ENCODE results near the gene SSTR1.
"Not testable (repeated sequence)": the region's sequence is repeated elsewhere in the genome, so short reads cannot be mapped to it uniquely, and the experiment has no call there.

Gene SSTR1, protein sequence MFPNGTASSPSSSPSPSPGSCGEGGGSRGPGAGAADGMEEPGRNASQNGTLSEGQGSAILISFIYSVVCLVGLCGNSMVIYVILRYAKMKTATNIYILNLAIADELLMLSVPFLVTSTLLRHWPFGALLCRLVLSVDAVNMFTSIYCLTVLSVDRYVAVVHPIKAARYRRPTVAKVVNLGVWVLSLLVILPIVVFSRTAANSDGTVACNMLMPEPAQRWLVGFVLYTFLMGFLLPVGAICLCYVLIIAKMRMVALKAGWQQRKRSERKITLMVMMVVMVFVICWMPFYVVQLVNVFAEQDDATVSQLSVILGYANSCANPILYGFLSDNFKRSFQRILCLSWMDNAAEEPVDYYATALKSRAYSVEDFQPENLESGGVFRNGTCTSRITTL

DNA sequence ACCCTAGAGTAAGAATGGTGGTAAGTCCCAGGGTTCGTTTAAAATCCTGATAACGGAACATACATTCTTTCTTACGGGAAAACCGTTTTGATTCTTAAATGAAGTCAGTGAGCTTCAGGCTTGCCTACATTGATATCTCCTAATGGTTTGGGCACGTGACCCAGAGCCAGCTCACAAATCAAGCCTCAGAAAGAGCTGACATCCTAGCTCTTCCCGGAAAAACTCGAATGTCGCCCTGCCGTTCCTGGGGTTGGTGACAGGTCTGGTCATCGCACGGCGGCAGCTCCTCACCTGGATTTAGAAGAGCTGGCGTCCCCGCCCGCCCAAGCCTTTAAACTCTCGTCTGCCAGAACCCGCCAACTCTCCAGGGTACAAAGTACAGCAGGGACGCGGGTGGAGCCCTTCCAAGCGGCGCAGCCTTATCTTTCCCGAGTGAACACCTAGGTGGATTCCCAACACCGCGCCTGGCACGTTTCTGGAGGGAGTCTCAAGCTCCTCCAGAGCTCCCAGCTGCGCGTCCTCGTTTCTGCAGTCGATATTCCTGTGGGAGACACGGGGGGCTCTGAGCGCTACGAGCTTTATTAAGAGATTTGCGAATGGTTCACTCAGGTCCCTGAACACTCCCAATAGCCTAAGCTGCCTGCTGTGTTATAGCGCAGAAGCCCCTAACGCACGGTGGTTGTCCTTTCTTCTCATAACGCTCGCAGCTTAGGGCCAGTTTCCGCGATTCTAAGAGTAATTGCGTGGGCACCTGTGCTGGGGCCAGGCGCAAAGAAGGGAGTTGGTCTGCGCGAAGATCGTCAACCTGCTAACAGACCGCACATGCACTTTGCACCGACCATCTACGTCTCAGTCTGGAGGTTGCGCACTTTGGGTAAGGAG lies at the start of gene SSTR1:
SSTR1 (plus strand) TSS at position 169 of the 882 bp plus-strand sequence. CDS start 1,486 bp downstream, outside the sequence.
- no peak for DNase-seq

DNA sequence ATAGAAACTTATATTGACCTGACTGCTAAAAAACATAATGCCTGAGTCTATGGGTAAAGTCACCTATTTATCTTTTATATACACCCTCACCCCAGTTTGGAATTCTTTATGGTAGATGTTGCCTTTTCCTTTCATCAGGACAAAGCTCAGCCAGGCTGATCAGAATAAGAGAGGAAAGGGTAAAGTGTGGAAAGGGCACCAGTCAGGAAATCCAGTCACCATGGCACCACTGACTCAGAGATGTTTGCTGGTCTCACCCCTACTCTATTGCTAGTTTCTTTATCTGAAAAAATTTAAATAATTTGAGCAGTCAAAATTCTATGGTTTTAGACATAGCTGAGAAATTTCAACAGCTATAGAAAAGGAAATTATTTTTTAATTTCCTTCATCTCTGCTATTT lies 49.2 kb upstream of the SSTR1 start:
- no peak for DNase-seq

DNA sequence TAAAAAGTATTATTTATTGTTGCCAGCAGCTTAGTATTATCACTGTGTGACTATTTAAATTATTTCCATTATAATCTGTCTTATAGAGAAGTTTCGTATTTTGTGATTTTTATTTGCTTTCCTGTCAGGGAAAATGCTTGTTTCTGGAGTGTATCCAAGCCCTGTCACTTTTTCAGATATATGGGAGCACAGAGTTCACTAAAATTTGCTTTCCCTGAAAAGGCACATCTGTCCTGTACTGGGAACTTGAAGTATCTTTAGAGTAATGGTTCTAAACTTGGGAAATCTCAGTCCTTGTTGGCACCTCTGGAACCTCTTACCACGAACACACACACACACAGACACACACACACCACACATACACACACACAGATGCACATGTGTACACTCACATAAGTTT lies 39.3 kb upstream of the SSTR1 start:
- DNase-seq: no peak

DNA sequence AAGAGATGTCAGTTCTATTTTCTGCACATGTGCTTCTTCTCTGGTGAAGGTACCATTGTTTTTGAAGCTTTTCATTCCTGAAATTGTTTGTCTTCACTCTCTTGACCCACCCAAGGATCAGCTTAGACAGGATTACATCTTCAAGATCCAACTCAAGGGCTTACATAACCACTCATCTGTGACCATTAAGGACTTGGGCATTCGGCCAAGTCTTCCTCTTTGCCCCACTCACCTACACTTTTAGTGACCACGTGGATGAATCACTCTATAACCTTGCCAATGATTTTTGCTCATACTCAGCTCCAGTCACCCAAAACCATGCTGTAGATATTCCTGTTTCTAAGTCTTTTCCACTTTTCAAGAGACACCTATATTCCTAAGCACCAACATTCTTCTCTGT lies 36.5 kb upstream of the SSTR1 start:
- DNase-seq: no peak

DNA sequence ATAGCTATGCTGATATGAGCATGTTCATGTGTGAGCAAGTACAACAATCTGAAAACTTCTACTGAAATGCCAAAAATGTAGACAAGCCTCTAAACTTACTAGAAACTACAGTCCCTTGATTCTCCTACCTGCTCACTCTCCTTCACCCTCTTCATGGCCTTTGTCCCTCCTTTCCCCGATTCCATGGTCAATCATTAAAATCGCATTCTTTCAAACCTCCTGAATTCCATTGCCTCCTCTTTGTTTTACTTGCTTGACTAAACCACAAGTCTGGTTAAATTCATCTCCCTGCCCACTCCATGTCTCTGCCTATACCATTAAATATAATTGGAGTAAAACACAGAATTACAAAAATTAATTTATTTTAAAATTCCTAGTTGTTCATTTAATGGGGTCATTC lies 33.0 kb upstream of the SSTR1 start:
- DNase-seq: no peak

DNA sequence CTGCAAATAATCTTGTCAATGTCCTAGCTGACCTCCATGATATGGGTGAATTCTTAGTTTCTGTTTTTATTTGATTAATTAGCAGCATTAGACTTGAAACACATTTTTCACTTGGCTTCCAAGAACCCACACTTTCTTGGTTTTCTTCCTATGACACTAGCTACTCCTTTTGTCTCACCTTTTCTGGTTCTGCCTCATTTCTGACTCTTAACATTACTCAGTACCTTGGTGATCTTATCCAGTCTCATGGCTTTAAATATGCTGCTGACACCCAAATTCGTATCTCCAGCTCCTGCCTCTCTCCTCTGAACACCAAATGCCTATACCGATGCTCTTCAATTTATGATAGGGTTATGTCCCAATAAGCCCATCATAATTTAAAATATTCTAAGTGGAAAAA lies 32.0 kb upstream of the SSTR1 start:
- DNase-seq: no peak

DNA sequence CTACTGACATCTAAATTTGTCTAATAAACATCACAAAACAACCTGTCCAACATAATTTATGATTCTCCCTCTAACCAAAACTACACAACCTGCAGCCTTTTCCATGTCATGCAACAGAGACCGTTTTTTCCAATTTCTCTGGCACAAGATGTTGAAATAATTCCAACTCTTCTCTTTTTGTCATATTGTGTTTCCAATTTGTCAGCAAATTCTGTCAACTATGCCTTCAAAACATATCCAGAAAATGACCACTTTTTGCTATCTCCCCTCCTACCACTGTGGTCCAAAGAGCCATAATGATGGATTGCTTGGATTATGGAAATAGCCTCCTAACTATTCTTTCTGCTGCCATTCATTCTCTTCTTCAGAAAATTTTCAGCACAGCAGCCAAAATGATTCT lies 31.3 kb upstream of the SSTR1 start:
- no peak for DNase-seq

DNA sequence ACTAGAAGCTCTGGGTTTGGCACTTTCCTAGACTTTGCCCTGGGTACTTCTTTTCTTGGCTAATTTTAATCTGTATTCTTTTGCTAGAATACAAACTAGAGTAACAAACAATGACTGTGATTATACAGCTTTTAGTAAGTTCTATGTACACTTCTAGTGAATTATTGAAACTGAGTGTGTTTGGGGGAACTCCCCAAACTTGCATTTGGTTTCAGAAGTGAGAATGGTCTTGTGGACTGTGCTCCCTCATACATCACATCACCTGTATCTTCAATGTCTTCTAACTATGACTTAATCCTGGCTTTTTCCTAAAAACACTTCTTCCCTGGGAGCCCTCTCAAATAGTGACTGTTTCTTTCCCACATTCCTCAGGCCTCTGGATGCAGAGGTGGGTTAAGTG lies 23.6 kb upstream of the SSTR1 start:
- DNase-seq: no peak

DNA sequence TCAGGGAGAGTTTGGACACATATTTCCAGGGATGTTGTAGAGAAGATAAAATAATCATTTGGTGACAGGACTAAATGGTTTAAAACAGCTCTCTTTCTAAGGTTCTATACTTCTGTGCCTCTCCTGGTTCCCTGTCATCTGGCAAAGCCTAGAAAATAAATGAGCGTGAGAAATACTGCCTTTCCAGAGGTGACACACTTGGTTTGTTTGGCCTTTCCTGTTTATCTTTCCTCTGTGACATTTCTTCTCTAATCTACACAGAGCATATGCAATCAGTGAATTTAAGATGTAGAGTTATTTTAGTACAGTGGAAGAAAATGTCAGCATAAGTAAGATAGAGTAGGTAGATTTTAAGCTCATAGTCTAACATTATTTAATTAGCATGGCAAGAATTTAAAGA lies 22.0 kb upstream of the SSTR1 start:
- no peak for DNase-seq

DNA sequence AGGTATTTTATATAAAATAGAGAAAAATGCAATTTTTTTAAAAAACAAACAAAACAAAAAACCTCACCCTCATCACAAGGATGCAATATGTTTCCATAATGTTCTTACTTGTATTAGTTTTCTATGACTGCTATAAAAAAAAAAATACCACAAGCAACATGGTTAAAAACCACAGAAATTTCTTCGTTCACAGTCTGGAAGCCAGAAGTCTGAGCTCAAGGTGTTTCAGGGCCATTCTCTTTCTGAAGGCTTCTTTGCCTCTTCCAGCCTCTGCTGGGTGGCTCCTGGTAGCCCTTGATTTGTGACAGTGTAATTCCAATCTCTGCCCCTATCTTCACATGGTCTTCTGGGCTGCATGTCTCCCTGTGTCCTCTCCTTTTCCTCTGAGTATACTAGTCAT lies 21.5 kb upstream of the SSTR1 start:
- no peak for DNase-seq

DNA sequence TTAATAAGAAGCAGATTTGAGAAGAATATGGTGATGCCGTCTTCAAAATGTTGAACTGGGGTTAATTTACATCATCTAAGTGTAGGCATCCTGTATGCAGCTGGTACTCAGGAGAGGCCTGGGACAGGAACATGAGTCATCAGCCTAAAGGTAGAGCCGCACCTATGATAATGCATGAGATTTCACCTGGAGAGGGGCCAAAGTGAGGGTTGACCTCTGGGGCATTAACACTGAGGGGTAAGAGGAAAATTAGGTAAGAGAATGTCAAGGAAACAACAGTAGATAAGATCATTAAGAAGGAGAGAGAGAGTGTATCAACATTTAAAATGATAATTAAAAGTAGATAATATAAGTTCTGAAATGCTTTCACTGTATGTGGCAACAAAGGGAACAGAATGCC lies 20.2 kb upstream of the SSTR1 start:
- DNase-seq: no peak

DNA sequence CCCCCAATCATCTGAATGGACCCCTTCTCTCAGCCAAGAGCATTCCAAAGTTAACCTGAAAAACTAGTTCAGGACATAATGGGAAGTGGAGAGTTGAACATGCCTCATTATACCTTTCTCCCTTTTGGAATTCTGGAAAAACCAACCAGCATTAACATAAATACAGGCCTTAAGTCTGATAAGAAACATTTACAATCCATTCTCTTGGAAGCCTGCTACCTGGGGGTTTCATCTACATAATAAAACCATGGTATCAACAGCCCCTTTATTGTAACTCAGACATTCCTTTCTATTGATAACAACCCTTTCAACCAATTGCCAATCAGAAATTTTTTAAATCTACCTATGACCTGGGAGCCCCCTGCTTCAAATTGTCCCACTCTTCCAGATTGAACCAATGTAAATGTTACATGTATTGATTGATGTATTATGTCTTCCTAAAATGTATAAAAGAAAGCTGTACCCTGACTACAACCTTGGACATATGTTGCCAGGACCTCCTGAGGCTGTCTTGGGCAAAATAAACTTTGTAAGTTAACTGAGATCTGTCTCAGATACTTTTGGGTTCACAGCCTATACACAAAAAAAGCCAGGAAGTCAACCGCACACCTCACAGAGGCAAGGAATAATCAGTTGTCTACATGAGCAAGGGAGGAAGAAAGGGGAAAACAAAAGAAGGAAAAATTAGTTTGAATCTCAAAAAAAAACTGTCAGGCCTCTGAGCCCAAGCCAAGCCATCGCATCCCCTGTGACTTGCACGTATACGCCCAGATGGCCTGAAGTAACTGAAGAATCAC lies 17.6 kb upstream of the SSTR1 start:
- no peak for DNase-seq

DNA sequence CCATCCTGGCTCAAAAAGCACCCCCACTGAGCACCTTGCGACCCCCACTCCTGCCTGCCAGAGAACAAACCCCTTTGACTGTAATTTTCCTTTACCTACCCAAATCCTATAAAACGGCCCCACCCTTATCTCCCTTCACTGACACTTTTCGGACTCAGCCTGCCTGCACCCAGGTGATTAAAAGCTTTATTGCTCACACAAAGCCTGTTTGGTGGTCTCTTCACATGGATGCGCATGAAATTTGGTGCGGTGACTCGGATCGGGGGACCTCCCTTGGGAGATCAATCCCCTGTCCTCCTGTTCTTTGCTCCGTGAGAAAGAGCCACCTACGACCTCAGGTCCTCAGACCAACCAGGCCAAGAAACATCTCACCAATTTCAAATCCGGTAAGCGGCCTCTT lies 16.9 kb upstream of the SSTR1 start:
- not testable (repeated sequence) for DNase-seq

DNA sequence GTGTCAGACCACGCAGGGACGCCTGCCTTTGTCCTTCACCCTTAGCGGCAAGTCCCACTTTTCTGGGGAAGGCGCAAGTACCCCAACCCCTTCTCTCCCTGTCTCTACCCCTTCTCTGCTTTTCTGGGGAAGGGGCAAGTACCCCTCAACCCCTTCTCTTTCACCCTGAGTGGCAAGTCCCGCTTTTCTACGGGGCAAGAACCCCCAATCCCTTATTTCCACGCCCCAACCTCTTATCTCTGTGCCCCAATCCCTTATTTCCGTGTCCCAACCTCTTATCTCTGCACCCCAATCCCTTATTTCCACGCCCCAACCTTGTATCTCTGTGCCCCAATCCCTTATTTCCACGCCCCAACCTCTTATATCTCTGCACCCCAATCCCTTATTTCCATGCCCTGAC lies 16.2 kb upstream of the SSTR1 start:
- not testable (repeated sequence) for DNase-seq

DNA sequence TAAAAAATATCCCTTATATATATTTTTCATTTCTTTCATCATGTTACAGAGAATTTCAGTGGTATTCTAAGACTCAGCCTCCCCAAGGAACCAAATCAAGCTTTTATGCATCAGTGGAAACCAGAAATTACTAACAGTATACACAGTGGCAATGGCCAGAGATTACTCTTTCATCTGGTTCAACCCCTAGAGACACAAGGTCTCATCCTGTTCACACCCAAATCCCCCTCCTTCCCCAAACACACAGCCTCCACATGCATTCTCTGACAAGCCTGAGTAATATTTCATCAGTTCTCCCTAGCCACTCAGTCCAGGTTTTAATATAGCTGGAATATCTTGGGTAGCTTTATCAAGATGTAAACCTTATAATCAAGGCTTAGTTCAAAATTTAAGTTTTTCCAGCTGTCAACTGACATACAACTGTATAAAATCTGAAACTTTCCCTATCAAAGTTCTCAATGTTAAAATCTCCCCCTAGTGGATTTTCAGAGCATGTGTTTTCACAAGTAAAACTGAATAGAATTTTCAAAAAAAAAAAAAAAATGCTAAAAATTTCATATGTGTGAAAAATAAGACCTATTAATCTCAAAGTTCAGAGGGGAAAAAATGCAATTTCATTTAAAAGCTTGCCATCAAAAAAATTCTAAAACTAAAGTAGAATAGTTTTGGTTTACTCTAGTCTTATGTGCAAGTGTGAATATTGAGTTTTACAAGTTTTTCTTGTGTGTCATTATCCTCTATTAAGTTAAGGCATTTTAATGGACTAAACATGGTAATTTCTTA lies 10.5 kb upstream of the SSTR1 start:
- peak in 1 of 2 experiments; percentile 9 for DNase-seq

DNA sequence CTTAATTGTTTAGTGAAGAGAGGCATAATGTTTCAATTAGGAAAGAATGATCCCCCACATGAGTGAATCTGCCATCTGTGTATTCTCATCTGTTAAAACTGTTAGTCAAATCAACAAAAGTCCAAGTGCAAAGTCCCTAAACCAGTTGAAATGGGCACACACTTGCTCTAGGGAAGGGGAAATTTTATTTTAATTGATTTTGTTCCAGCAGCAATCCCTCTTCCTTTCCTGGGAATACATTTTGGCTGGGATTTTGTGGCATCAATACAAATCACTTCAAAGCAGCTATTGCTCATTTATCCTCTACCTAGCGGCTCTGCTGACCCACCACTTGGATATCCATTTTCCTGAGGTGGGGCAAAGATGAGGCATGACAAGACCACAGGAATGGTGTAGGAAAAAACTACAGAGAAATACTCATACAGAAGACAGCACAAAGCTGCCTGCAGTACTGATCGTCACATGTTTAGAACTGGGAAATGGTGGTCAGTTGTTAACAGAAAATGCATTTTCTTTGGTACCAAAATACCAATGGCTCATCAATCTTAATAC lies 9.8 kb upstream of the SSTR1 start:
- no peak for DNase-seq

DNA sequence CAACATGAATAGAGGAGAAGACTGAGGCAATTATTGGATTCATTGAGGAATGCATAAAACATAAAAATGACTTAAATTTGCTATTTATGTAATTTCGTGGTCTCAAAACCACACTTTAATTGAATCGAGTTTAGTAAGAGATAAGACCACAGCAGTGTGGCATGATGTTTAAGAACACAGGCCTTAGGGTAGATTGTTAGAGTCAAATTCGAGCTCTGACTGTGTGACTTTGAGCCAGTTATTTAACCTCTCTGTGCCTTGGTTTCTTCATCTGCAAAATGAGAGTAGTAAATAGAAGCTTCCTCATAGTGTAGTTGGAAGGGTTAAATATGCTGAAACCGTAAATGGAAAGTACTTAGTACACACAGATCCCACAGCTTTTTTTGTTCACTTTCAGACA lies 9.3 kb upstream of the SSTR1 start:
- DNase-seq: no peak

DNA sequence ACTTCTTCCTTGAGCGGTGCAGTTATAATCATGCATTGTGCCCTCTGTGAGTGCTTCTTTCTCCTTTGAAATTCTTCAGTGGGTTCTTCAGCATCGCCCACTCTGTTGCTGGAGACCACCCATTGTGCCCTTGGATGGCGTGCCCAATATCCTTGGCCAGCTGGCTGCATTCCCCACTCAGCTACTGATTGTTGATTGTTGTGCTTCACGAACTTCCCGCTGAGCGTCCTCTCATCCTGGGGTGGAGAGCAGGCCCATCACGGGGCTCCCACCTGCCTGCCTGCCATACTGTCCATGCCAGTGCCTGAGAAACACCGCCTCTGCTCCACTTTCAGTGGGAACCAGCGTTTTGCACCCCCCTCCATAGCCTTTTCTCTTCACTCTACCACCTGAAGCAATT lies 8.6 kb upstream of the SSTR1 start:
- no peak for DNase-seq

DNA sequence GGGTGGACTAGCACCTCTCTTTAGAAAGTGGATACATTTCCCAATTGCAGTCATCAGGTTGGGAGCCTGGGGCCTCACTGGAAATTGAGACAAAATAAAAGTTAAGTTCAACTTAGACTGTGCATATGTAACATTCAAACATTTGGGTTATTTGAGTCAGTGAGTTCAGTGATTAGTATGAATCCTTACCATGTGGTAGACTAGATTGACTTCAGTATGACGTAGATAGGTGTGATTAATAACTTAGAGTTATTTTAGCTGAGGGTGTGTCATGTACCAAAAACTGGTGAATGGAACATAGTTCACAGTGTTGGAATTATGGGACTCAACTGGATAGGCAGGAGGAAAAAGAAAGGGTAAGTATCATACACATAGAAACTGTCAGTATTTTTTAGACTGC lies 8.0 kb upstream of the SSTR1 start:
- no peak for DNase-seq

DNA sequence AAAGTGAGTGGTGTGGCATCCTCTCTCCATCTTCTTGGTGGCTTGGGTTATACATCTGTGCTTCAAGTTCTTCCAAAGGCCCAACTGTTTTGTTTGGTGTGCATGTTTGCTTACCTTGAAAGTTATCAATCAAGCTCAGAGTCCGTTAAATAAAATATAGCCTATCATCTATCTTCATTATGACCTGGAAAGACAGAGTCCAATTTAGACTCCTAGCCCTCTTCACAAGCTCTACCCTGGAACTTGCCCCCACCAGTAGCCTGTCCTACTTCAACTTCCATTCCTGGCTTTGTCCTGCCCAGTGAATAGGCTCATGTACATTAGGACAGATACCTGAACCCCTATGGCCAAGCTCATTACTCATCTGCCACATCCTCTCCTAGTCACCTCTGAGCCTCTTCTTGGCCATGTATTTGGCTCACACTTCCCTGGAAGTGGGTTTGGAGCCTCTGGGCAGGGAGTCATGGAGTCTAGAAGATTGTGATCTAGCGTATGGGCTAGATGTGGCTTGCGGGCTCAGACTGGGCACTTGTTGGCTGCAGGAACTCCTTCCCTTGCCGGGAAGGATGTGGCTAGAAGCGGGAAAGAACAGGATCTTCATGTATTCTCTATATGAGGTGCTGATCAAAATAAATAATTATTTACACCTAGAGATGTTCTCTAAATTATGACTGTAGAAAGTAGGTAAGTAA lies 6.4 kb upstream of the SSTR1 start:
- no peak for DNase-seq

DNA sequence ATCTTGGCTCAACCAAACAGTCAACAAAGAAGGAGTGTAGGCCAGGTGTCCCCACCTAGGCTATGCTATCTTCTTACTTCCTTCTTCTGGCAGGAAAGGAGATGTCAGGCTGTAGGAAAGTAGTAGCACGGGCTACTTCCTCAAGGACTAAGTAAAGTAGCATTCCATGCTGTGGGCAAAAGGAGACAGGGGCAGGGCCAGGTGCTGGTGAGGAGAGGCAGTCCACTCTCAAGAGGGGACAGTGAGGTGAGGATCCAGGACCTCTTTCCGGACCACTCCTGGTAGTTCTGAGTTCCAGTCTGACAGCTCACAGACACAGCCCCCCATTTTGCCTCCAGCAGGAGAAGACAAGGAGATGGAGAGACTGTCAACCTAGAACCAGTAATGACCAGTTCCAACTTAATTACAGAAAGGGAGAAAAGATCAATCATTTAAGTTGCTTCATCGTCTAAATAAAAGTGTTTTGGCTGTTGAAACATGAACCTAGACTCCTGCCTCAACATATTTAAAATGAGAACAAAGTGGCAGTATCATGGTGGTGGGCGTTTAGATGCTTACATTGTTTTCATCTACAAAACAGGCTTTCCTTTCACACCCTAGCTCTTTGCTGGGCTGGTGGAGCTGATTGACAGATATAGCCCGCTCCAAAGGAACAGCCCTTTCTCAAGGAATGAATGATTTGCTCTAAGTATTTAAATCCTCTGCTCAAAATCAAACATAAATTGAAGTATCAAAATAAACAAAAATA lies 5.1 kb upstream of the SSTR1 start:
- DNase-seq: no peak

Data from NCI-H2081 (cell line).